H1 (cell line): ENCODE results near the gene NHP2. TPM values are rescaled to one million over a fixed set of nuclear protein-coding genes. Genes with fewer than 3 reads are reported as not detected.

ENCODE experiments used
- CTCF ChIA-PET: fragments of 300-600 bp; sonication (Branson Sonifier 250); formaldehyde crosslinking; loops from one replicate; lab custom pipeline; 2021; ENCODE audit not compliant: partially characterized antibody; lab: Charles Lee
- POLR2A ChIA-PET: fragments of 300-600 bp; sonication (Branson Sonifier 250); formaldehyde crosslinking; loops from one replicate; lab custom pipeline; 2021; ENCODE audit warnings: inconsistent platforms; ENCODE audit not compliant: partially characterized antibody; lab: Charles Lee
- DNase-seq, 2 experiments: peaks; one replicate each; pipeline versions ENCODE4 v3.0.0 to v3.0.0-alpha.2; 2010 to 2022; ENCODE audit warnings: low spot score in 2 of 2, low read depth in 1 of 2, mixed read lengths in 1 of 2
- FAIRE-seq: peaks from 2 replicates; lab custom pipeline; 2011; peaks lifted over from hg19 to GRCh38; lab: Jason Lieb, UNC
- H2AFZ ChIP-seq: 2 replicates; pipeline ENCODE4 v1.8.1; 2012; ENCODE audit warnings: low read length, inconsistent platforms
- H2AK5ac ChIP-seq: 2 replicates; pipeline ENCODE4 v1.6.1; 2013; ENCODE audit warnings: low read depth, low read length
- H2BK120ac ChIP-seq: replicated peaks from 2 replicates; pipeline ENCODE3; 2013; ENCODE audit warnings: low read depth, low read length, inconsistent platforms
- H2BK12ac ChIP-seq: 2 replicates; pipeline ENCODE4 v1.6.1; 2013; ENCODE audit warnings: low read depth, low read length
- H2BK15ac ChIP-seq: 2 replicates; pipeline ENCODE4 v1.6.1; 2013; ENCODE audit warnings: low read length
- H2BK20ac ChIP-seq: 2 replicates; pipeline ENCODE4 v1.6.1; 2013; ENCODE audit warnings: low read length
- H2BK5ac ChIP-seq: 2 replicates; pipeline ENCODE4 v1.6.1; 2013; ENCODE audit warnings: low read depth, low read length
- H3K14ac ChIP-seq: 2 replicates; pipeline ENCODE4 v1.6.1; 2013; ENCODE audit warnings: inconsistent platforms; ENCODE audit not compliant: insufficient read length
- H3K18ac ChIP-seq: 2 replicates; pipeline ENCODE4 v1.6.1; 2013; ENCODE audit warnings: low read length; ENCODE audit errors: extremely low read depth
- H3K23ac ChIP-seq: 2 replicates; pipeline ENCODE4 v1.6.1; 2013; ENCODE audit warnings: inconsistent platforms; ENCODE audit not compliant: insufficient read length
- H3K23me2 ChIP-seq: 2 replicates; pipeline ENCODE4 v1.6.1; 2013; ENCODE audit warnings: low read depth, low read length
- H3K27ac ChIP-seq: 2 replicates; pipeline ENCODE4 v1.6.1; 2011; ENCODE audit warnings: low read depth, low read length, inconsistent platforms
- H3K27me3 ChIP-seq, 4 experiments: replicated peaks in 1 of 4; 1 replicate in 1 of 4; 2 replicates in 3 of 4; pipeline versions ENCODE4 v1.6.1 to v1.8.1; 2011 to 2013; ENCODE audit warnings: low read length in 3 of 4, mild to moderate bottlenecking in 3 of 4, inconsistent platforms in 2 of 4, mixed read lengths in 2 of 4, moderate library complexity in 1 of 4; ENCODE audit not compliant: control insufficient read depth in 3 of 4, insufficient read depth in 3 of 4; ENCODE audit errors: extremely low read depth in 1 of 4
- H3K36me3 ChIP-seq, 4 experiments: 2 replicates each; pipeline versions ENCODE4 v1.6.1 to v1.8.1; 2011 to 2013; ENCODE audit warnings: mild to moderate bottlenecking in 4 of 4, low read length in 3 of 4, moderate library complexity in 2 of 4, control low read depth in 1 of 4, inconsistent platforms in 1 of 4; ENCODE audit not compliant: insufficient read depth in 4 of 4, control insufficient read depth in 2 of 4
- H3K4ac ChIP-seq: replicated peaks from 2 replicates; pipeline ENCODE3; 2013; ENCODE audit warnings: low read length, low read depth, mixed read lengths, inconsistent platforms; ENCODE audit not compliant: insufficient read length
- H3K4me1 ChIP-seq, 4 experiments: replicated peaks in 1 of 4; 1 replicate in 1 of 4; 2 replicates in 3 of 4; pipeline versions ENCODE4 v1.6.1 to v1.8.1; 2011 to 2013; ENCODE audit warnings: low read length in 3 of 4, inconsistent platforms in 2 of 4, mixed read lengths in 1 of 4; ENCODE audit not compliant: insufficient read depth in 4 of 4, control insufficient read depth in 3 of 4
- H3K4me2 ChIP-seq, 2 experiments: 2 replicates each; pipeline versions ENCODE4 v1.6.1 to v1.8.1; 2011 to 2013; ENCODE audit warnings: low read depth in 2 of 2, low read length in 2 of 2, control low read depth in 1 of 2, inconsistent platforms in 1 of 2, mild to moderate bottlenecking in 1 of 2; ENCODE audit not compliant: insufficient read depth in 1 of 2
- H3K4me3 ChIP-seq, 4 experiments: fragments of 200-600, 300-600 bp in 1 of 4; sonication (generic), shearing (Covaris generic), sonication (Bioruptor Twin) in 1 of 4; 2 replicates each; pipeline versions ENCODE4 v1.5.1 to v1.8.1; 2011 to 2016; ENCODE audit warnings: low read length in 4 of 4, low read depth in 3 of 4, control low read depth in 2 of 4, inconsistent platforms in 2 of 4, mild to moderate bottlenecking in 2 of 4, mixed read lengths in 1 of 4, moderate library complexity in 1 of 4; ENCODE audit not compliant: insufficient read depth in 2 of 4; ENCODE audit errors: extremely low read depth in 1 of 4
- H3K56ac ChIP-seq: replicated peaks from 2 replicates; pipeline ENCODE3; 2013; ENCODE audit warnings: low read depth, mild to moderate bottlenecking, mixed read lengths, low read length, inconsistent platforms; ENCODE audit not compliant: insufficient read length
- H3K79me1 ChIP-seq: 2 replicates; pipeline ENCODE4 v1.6.1; 2013; ENCODE audit warnings: low read depth, low read length, control low read depth
- H3K79me2 ChIP-seq, 2 experiments: 2 replicates each; pipeline versions ENCODE4 v1.6.1 to v1.8.1; 2012 to 2013; ENCODE audit warnings: low read length in 2 of 2, mild to moderate bottlenecking in 2 of 2, inconsistent platforms in 1 of 2; ENCODE audit not compliant: insufficient read depth in 2 of 2, control insufficient read depth in 1 of 2
- H3K9ac ChIP-seq, 4 experiments: replicated peaks in 1 of 4; 1 replicate in 1 of 4; 2 replicates in 3 of 4; pipeline versions ENCODE4 v1.6.1 to v1.8.1; 2011 to 2013; ENCODE audit warnings: low read depth in 3 of 4, low read length in 3 of 4, control low read depth in 2 of 4, mild to moderate bottlenecking in 2 of 4, moderate library complexity in 2 of 4, inconsistent platforms in 1 of 4; ENCODE audit errors: extremely low read depth in 1 of 4
- H3K9me3 ChIP-seq, 2 experiments: 2 replicates each; pipeline versions ENCODE4 v1.6.1 to v1.8.1; 2012 to 2013; ENCODE audit warnings: mild to moderate bottlenecking in 2 of 2, moderate library complexity in 2 of 2, control low read depth in 1 of 2, inconsistent platforms in 1 of 2, low read depth in 1 of 2, low read length in 1 of 2, mixed read lengths in 1 of 2; ENCODE audit not compliant: insufficient read depth in 2 of 2
- H4K20me1 ChIP-seq, 2 experiments: replicated peaks in 1 of 2; 2 replicates each; pipeline versions ENCODE3 to v1.8.1; 2011 to 2013; ENCODE audit warnings: inconsistent platforms in 2 of 2, low read length in 2 of 2, mild to moderate bottlenecking in 1 of 2; ENCODE audit not compliant: insufficient read depth in 2 of 2, control insufficient read depth in 1 of 2
- H4K5ac ChIP-seq: 2 replicates; pipeline ENCODE4 v1.6.1; 2013; ENCODE audit warnings: low read length, low read depth, mixed read lengths, inconsistent platforms; ENCODE audit not compliant: insufficient read length
- H4K8ac ChIP-seq: 2 replicates; pipeline ENCODE4 v1.8.0; 2013; ENCODE audit warnings: mild to moderate bottlenecking, moderate library complexity, low read length, inconsistent platforms; ENCODE audit not compliant: insufficient read depth; ENCODE audit errors: extremely low read depth
- H4K91ac ChIP-seq: replicated peaks from 2 replicates; pipeline ENCODE3; 2013; ENCODE audit warnings: low read length, mixed read lengths, inconsistent platforms; ENCODE audit not compliant: insufficient read length
- HDAC2 ChIP-seq, 2 experiments: fragments of 300-600 bp in 1 of 2; sonication (generic) in 1 of 2; IDR thresholded peaks; 2 replicates each; pipeline ENCODE4 v1.6.1; 2011 to 2012; ENCODE audit warnings: low read depth in 2 of 2, low read length in 2 of 2, mild to moderate bottlenecking in 2 of 2, moderate library complexity in 2 of 2, borderline replicate concordance in 1 of 2, inconsistent platforms in 1 of 2
- MAX ChIP-seq: IDR thresholded peaks from 2 replicates; pipeline ENCODE4 v1.6.1; 2012; ENCODE audit warnings: inconsistent platforms
- POLR2AphosphoS5 ChIP-seq: IDR thresholded peaks from 2 replicates; pipeline ENCODE4 v1.6.1; 2011; ENCODE audit warnings: low read depth, low read length
- RXRA ChIP-seq: IDR thresholded peaks from 2 replicates; pipeline ENCODE4 v1.6.1; 2011; ENCODE audit warnings: low read depth, mild to moderate bottlenecking, low read length, moderate library complexity; ENCODE audit not compliant: insufficient read depth
- SP1 ChIP-seq: IDR thresholded peaks from 2 replicates; pipeline ENCODE4 v1.6.1; 2011; ENCODE audit warnings: low read depth, low read length
- WGBS, 2 experiments: shearing (Covaris generic) in 1 of 2; methylation state at CpG; one replicate each; pipeline versions ENCODE4 v1.1.6 to v1.1.7; 2013 to 2015; ENCODE audit warnings: low lambda C conversion rate in 2 of 2, mixed read lengths in 2 of 2, inconsistent platforms in 1 of 2, low coverage in 1 of 2, missing lambda C conversion rate in 1 of 2; ENCODE audit not compliant: insufficient replicate concordance in 2 of 2, insufficient coverage in 1 of 2, insufficient read length in 1 of 2; ENCODE audit errors: extremely low coverage in 1 of 2, missing lambda C conversion rate in 1 of 2; 5-methylcytosine and 5-hydroxymethylcytosine counted together
- polyA plus RNA-seq, 7 experiments: library from polyadenylated mRNA; depleted of rRNA in 3 of 7; stranded (reverse) in 5 of 7; unstranded in 2 of 7; fragments of >200 nt in 5 of 7; fragments of 200-250 nt in 2 of 7; gene quantifications; 1 replicate in 5 of 7; 2 replicates in 1 of 7; 4 replicates in 1 of 7; pipeline versions ENCODE4 v1.2.1 to v1.2.3, GENCODE V29; 2011 to 2013; ENCODE audit warnings: missing spikeins in 2 of 7, mixed read lengths in 2 of 7
- total RNA-seq: library from RNA; stranded (reverse); fragmentation: NEBNext Ultra II Directional; extraction: Animal tissue kit (Norgen Biotek cat#: 25700); gene quantifications from 2 replicates; pipeline ENCODE4 v1.2.1, GENCODE V29; 2021

The NHP2 gene
- total and polyA plus RNA-seq, 2 of the 8 experiments (the other 6 are each of a cell fraction or from before 2014, with no cell fraction given): 241 to 263 TPM

- Histone ChIP-seq H3K23ac (no peak overlapping the region), H3K4me2 (no peak overlapping the region), H3K79me2 (no peaks in the 10 kb centered on the region), H2BK12ac (no peak overlapping the region), H3K4me1 (0 out of 7 replicates have a peak, but pooled peaks cover 0 to 7% (median 1%) of the 10 kb centered on the region in 4 experiments), H2BK5ac (no peak overlapping the region), H3K23me2 (no peaks in the 10 kb centered on the region), H4K91ac (no peak overlapping the region), H2AK5ac (no peak overlapping the region), H4K8ac (no peak overlapping the region), H4K20me1 (no peaks in the 10 kb centered on the region), H3K9ac (no peak overlapping the region), H3K27ac (no peak overlapping the region), H3K9me3 (no peaks in the 10 kb centered on the region), H3K4ac (no peak overlapping the region), H3K18ac (no peak overlapping the region)
- no peak for DNase-seq
- POLR2A ChIA-PET: interaction anchor here (1.1 to 27.9 kb wide), 3 partner anchors 8 to 28 kb away, joined by 4 to 1250 read pairs (median 5); partner anchors contain the start of genes NHP2 and RMND5B
- CTCF ChIA-PET: interaction anchor here (1.1 to 8.7 kb wide), 9 partner anchors 12 to 57 kb away, joined by 3 to 83 read pairs (median 4); no protein-coding TSS in a partner anchor
- no peak for TF ChIP-seq HDAC2 (IDR thresholded peaks at IDR 0.05; ENCODE audit: borderline replicate concordance in 1 of 2, low read depth in 2 of 2, low read length in 2 of 2)
- TF ChIP-seq SP1: no peak
- no peak for TF ChIP-seq POLR2AphosphoS5
- TF ChIP-seq MAX: no peak
- no peak for TF ChIP-seq RXRA
- TF ChIP-seq, all 59 proteins: peak for 0
- H4K5ac ChIP-seq: no peak overlapping the region
- no peaks in the 10 kb centered on the region for H3K27me3 ChIP-seq
- no peak overlapping the region for H2BK15ac ChIP-seq
- H2BK120ac ChIP-seq: no peak overlapping the region
- no peaks in the 10 kb centered on the region for H3K36me3 ChIP-seq
- WGBS, 2 experiments: 64% methylated on average over 4 of the region's 4 CpGs; no CpG with 5 or more reads in 1 of the 2 experiments
- no peak overlapping the region for H2BK20ac ChIP-seq
- no peak overlapping the region for H2AFZ ChIP-seq
- FAIRE-seq: no peak
- H3K79me1 ChIP-seq: no peaks in the 10 kb centered on the region
- no peak overlapping the region for H3K56ac ChIP-seq
- no peak overlapping the region for H3K14ac ChIP-seq
- no peak overlapping the region for H3K4me3 ChIP-seq
Observed at GRCh38 chr5:178106086-178106485, 47.6 kb downstream of the NHP2 start.
